ENCODE results near the gene SNED1. TPM values are rescaled to one million over a fixed set of nuclear protein-coding genes. Genes with fewer than 3 reads are reported as not detected.
"Not testable (repeated sequence)": the region's sequence is repeated elsewhere in the genome, so short reads cannot be mapped to it uniquely, and the experiment has no call there.

The SNED1 gene
- total RNA-seq, 2 donors from 2014 or later, result 0.66 to 4.5 TPM

GRCh38 chr2:241103176-241103595 lies 104.8 kb downstream of the SNED1 start:
- TF ChIP-seq, protein P1, sequence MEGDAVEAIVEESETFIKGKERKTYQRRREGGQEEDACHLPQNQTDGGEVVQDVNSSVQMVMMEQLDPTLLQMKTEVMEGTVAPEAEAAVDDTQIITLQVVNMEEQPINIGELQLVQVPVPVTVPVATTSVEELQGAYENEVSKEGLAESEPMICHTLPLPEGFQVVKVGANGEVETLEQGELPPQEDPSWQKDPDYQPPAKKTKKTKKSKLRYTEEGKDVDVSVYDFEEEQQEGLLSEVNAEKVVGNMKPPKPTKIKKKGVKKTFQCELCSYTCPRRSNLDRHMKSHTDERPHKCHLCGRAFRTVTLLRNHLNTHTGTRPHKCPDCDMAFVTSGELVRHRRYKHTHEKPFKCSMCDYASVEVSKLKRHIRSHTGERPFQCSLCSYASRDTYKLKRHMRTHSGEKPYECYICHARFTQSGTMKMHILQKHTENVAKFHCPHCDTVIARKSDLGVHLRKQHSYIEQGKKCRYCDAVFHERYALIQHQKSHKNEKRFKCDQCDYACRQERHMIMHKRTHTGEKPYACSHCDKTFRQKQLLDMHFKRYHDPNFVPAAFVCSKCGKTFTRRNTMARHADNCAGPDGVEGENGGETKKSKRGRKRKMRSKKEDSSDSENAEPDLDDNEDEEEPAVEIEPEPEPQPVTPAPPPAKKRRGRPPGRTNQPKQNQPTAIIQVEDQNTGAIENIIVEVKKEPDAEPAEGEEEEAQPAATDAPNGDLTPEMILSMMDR (conservative IDR thresholded peaks at IDR 0.05), result no peak
- Histone ChIP-seq H3K27ac (ENCODE audit: low read depth, low read length) (no peak overlapping the region), H3K9ac (ENCODE audit: extremely low read depth, low read length, poor library complexity, severe bottlenecking) (peak overlapping the region; percentile 89), H3K36me3 (ENCODE audit: control insufficient read depth, insufficient read depth, low read length) (peaks cover 18% of the 10 kb centered on the region), H3K4me1 (ENCODE audit: control insufficient read depth, insufficient read depth, low read length) (no peaks in the 10 kb centered on the region), H3K4me3 (ENCODE audit: low read length) (peak overlapping the region; percentile 94), H3K27me3 (ENCODE audit: control insufficient read depth, insufficient read depth, low read length, poor library complexity, severe bottlenecking) (no peaks in the 10 kb centered on the region), H3K9me3 (ENCODE audit: control insufficient read depth, low read length) (no peaks in the 10 kb centered on the region)
- peaks cover 26% of the 10 kb centered on the region for H3K36me3 Mint-ChIP-seq (ENCODE audit: low read depth)
- peak overlapping the region; percentile 85 for H3K4me3 Mint-ChIP-seq
- peaks cover 8% of the 10 kb centered on the region for H3K4me1 Mint-ChIP-seq
- H3K27me3 Mint-ChIP-seq (ENCODE audit: insufficient read depth), result no peaks in the 10 kb centered on the region
- peak; percentile 30 for DNase-seq
- peak overlapping the region; percentile 96 for H3K27ac Mint-ChIP-seq
- no peaks in the 10 kb centered on the region for H3K9me3 Mint-ChIP-seq
- 56% methylated on average over 5 of the region's 5 CpGs for WGBS, 2 experiments (ENCODE audit: insufficient coverage in 1 of 2, insufficient read length in 1 of 2)

- H3K9ac ChIP-seq (ENCODE audit: extremely low read depth, low read length, poor library complexity, severe bottlenecking); H3K4me1 Mint-ChIP-seq; H3K27me3 Mint-ChIP-seq (ENCODE audit: insufficient read depth); H3K27ac ChIP-seq (ENCODE audit: low read depth, low read length); H3K27me3 ChIP-seq (ENCODE audit: control insufficient read depth, insufficient read depth, low read length, poor library complexity, severe bottlenecking); H3K4me1 ChIP-seq (ENCODE audit: control insufficient read depth, insufficient read depth, low read length); H3K4me3 Mint-ChIP-seq; H3K27ac Mint-ChIP-seq; H3K9me3 Mint-ChIP-seq; H3K9me3 ChIP-seq (ENCODE audit: control insufficient read depth, low read length); H3K4me3 ChIP-seq (ENCODE audit: low read length): not testable (repeated sequence)
- WGBS, 2 experiments (ENCODE audit: insufficient coverage in 1 of 2, insufficient read length in 1 of 2), result 87 to 94% methylated on average over 6 to 10 of the region's 10 CpGs
- peak; percentile 4 for DNase-seq
- H3K36me3 Mint-ChIP-seq (ENCODE audit: low read depth), result peaks cover 16% of the 10 kb centered on the region
- peaks cover 12% of the 10 kb centered on the region for H3K36me3 ChIP-seq (ENCODE audit: control insufficient read depth, insufficient read depth, low read length)
Measured at GRCh38 chr2:241104611-241105010, 106.2 kb downstream of the SNED1 start.

GRCh38 chr2:241105641-241106040 lies 107.2 kb downstream of the SNED1 start:
- no peak overlapping the region for H3K4me3 ChIP-seq (ENCODE audit: low read length)
- no peaks in the 10 kb centered on the region for H3K27me3 ChIP-seq (ENCODE audit: control insufficient read depth, insufficient read depth, low read length, poor library complexity, severe bottlenecking)
- no peak overlapping the region for H3K9ac ChIP-seq (ENCODE audit: extremely low read depth, low read length, poor library complexity, severe bottlenecking)
- peak; percentile 20 for DNase-seq
- no peaks in the 10 kb centered on the region for H3K9me3 ChIP-seq (ENCODE audit: control insufficient read depth, low read length)
- Mint-ChIP-seq H3K4me1 (peaks cover 4% of the 10 kb centered on the region), H3K9me3 (no peaks in the 10 kb centered on the region), H3K27me3 (ENCODE audit: insufficient read depth) (no peaks in the 10 kb centered on the region), H3K36me3 (ENCODE audit: low read depth) (peaks cover 10% of the 10 kb centered on the region), H3K4me3 (no peak overlapping the region), H3K27ac (no peak overlapping the region)
- no peak overlapping the region for H3K27ac ChIP-seq (ENCODE audit: low read depth, low read length)
- peaks cover 2% of the 10 kb centered on the region for H3K36me3 ChIP-seq (ENCODE audit: control insufficient read depth, insufficient read depth, low read length)
- no peaks in the 10 kb centered on the region for H3K4me1 ChIP-seq (ENCODE audit: control insufficient read depth, insufficient read depth, low read length)
- TF ChIP-seq, protein P1 (conservative IDR thresholded peaks at IDR 0.05), result no peak
- WGBS, 2 experiments (ENCODE audit: insufficient coverage in 1 of 2, insufficient read length in 1 of 2), result 83% methylated on average over 1 to 3 of the region's 3 CpGs
